ENCODE results near the gene APOBEC3B.
"Not testable (repeated sequence)": the region's sequence is repeated elsewhere in the genome, so short reads cannot be mapped to it uniquely, and the experiment has no call there.

GRCh38 chr22:38960673-38961072 is 21.5 kb upstream of the APOBEC3B start:
- not testable (repeated sequence) for TF ChIP-seq CTCF, POLR2AphosphoS5, POLR2A (IDR thresholded peaks at IDR 0.05)

All from breast epithelium (tissue), 3 donors.